IMR-90 (cell line): ENCODE measurements around the gene KRT83. TPM values are rescaled to one million over a fixed set of nuclear protein-coding genes. Genes with fewer than 3 reads are reported as not detected.

ENCODE experiments used
- ATAC-seq: fragments of 200-7000 bp; cut with Tn5 transposase; 2 replicates; pipeline ENCODE4 v1.9.1; 2020; ENCODE audit warnings: low read depth, mild to moderate bottlenecking, moderate library complexity
- BruUV-seq: library from RNA; stranded (reverse); fragments of 400-500 nt; replicated peaks from 2 replicates; lab custom pipeline; 2021; lab: Mats Ljungman, UMichigan
- CTCF ChIA-PET: fragments of 300-600 bp; formaldehyde crosslinking; extraction: SDS; loops from one replicate; lab custom pipeline; 2021; ENCODE audit warnings: antibody characterized with exemption; lab: Yijun Ruan, JAX
- POLR2A ChIA-PET: fragments of 300-600 bp; sonication (Branson Sonifier 250); formaldehyde crosslinking; loops from one replicate; lab custom pipeline; 2022; ENCODE audit warnings: antibody characterized with exemption; ENCODE audit not compliant: unreplicated experiment; lab: Charles Lee
- DNase-seq: peaks from one replicate; pipeline ENCODE4 v3.0.0; 2013
- H2AFZ ChIP-seq: replicated peaks from 2 replicates; pipeline ENCODE3; 2013; ENCODE audit warnings: low read length, mild to moderate bottlenecking; ENCODE audit not compliant: poor library complexity
- H2AK5ac ChIP-seq: 2 replicates; pipeline ENCODE4 v1.6.1; 2013; ENCODE audit warnings: low read depth, low read length, inconsistent platforms
- H2AK9ac ChIP-seq: replicated peaks from 2 replicates; pipeline ENCODE3; 2013; ENCODE audit warnings: mild to moderate bottlenecking, low read depth, low read length, moderate library complexity; ENCODE audit not compliant: poor library complexity
- H2BK120ac ChIP-seq: 2 replicates; pipeline ENCODE4 v1.6.1; 2013; ENCODE audit warnings: low read depth, low read length, inconsistent platforms
- H2BK15ac ChIP-seq: 3 replicates; pipeline ENCODE4 v1.6.1; 2013; ENCODE audit warnings: low read depth, low read length, inconsistent platforms
- H2BK20ac ChIP-seq: 2 replicates; pipeline ENCODE4 v1.6.1; 2013; ENCODE audit warnings: low read depth, mild to moderate bottlenecking, inconsistent platforms, low read length, moderate library complexity
- H2BK5ac ChIP-seq: 2 replicates; pipeline ENCODE4 v1.6.1; 2013; ENCODE audit warnings: mild to moderate bottlenecking, low read depth, low read length, inconsistent platforms; ENCODE audit not compliant: poor library complexity, severe bottlenecking
- H3K14ac ChIP-seq: replicated peaks from 2 replicates; pipeline ENCODE4 v1.6.1; 2013; ENCODE audit warnings: low read depth, low read length, inconsistent platforms
- H3K18ac ChIP-seq: 2 replicates; pipeline ENCODE4 v1.6.1; 2013; ENCODE audit warnings: low read depth, low read length, control low read depth
- H3K23ac ChIP-seq: 2 replicates; pipeline ENCODE4 v1.6.1; 2013; ENCODE audit warnings: low read depth, low read length, inconsistent platforms
- H3K27ac ChIP-seq: 2 replicates; pipeline ENCODE4 v1.5.1; 2013; ENCODE audit warnings: mild to moderate bottlenecking, control low read depth, low read length; ENCODE audit not compliant: insufficient read depth
- H3K27me3 ChIP-seq: 2 replicates; pipeline ENCODE4 v1.6.1; 2013; ENCODE audit warnings: low read length; ENCODE audit not compliant: control insufficient read depth, insufficient read depth
- H3K36me3 ChIP-seq: 2 replicates; pipeline ENCODE4 v1.6.1; 2013; ENCODE audit warnings: low read length, mixed read lengths; ENCODE audit not compliant: control insufficient read depth, insufficient read depth
- H3K4ac ChIP-seq: 2 replicates; pipeline ENCODE4 v1.6.1; 2013; ENCODE audit warnings: low read depth, low read length, inconsistent platforms
- H3K4me1 ChIP-seq: 2 replicates; pipeline ENCODE4 v1.6.1; 2013; ENCODE audit warnings: low read length, mixed read lengths; ENCODE audit not compliant: control insufficient read depth, insufficient read depth
- H3K4me2 ChIP-seq: 2 replicates; pipeline ENCODE4 v1.6.1; 2013; ENCODE audit warnings: low read depth, mild to moderate bottlenecking, control low read depth, low read length, moderate library complexity
- H3K4me3 ChIP-seq: 2 replicates; pipeline ENCODE4 v1.5.1; 2013; ENCODE audit warnings: low read depth, mild to moderate bottlenecking, control low read depth, low read length, moderate library complexity; ENCODE audit not compliant: insufficient read depth
- H3K56ac ChIP-seq: 2 replicates; pipeline ENCODE4 v1.6.1; 2013; ENCODE audit warnings: low read length, inconsistent platforms; ENCODE audit not compliant: insufficient read depth; ENCODE audit errors: extremely low read depth
- H3K79me1 ChIP-seq, 2 experiments: 2 replicates each; pipeline ENCODE4 v1.6.1; 2013; ENCODE audit warnings: low read length in 2 of 2, inconsistent platforms in 1 of 2, low read depth in 1 of 2
- H3K9ac ChIP-seq: 2 replicates; pipeline ENCODE4 v1.6.1; 2013; ENCODE audit warnings: low read depth, low read length, control low read depth
- H3K9me1 ChIP-seq: 2 replicates; pipeline ENCODE4 v1.6.1; 2013; ENCODE audit warnings: low read length, inconsistent platforms; ENCODE audit not compliant: insufficient read depth
- H3K9me3 ChIP-seq: 2 replicates; pipeline ENCODE4 v1.6.1; 2013; ENCODE audit warnings: low read length; ENCODE audit not compliant: control insufficient read depth, insufficient read depth
- H4K20me1 ChIP-seq: 2 replicates; pipeline ENCODE4 v1.6.1; 2013; ENCODE audit warnings: low read length, inconsistent platforms; ENCODE audit not compliant: insufficient read depth
- H4K5ac ChIP-seq: 2 replicates; pipeline ENCODE4 v1.6.1; 2013; ENCODE audit warnings: mild to moderate bottlenecking, low read depth, low read length, control low read depth
- H4K8ac ChIP-seq, 2 experiments: 2 replicates each; pipeline ENCODE4 v1.6.1; 2013; ENCODE audit warnings: low read depth in 2 of 2, low read length in 2 of 2, control low read depth in 1 of 2, inconsistent platforms in 1 of 2
- H4K91ac ChIP-seq: 2 replicates; pipeline ENCODE4 v1.6.1; 2013; ENCODE audit warnings: low read depth, low read length, inconsistent platforms; ENCODE audit not compliant: insufficient read depth
- BHLHE40 ChIP-seq: fragments of 150-350 bp; IDR thresholded peaks from 2 replicates; pipeline ENCODE4 v1.6.1; 2016; ENCODE audit warnings: mild to moderate bottlenecking, low read depth, low read length
- CEBPB ChIP-seq: IDR thresholded peaks from 2 replicates; pipeline ENCODE4 v1.6.1; 2012; ENCODE audit warnings: low read depth, low read length, improper control_type of control experiment
- CHD1 ChIP-seq: IDR thresholded peaks from 2 replicates; pipeline ENCODE4 v1.6.1; 2012; ENCODE audit warnings: low read depth, low read length, improper control_type of control experiment
- FOS ChIP-seq: fragments of 150-350 bp; IDR thresholded peaks from 2 replicates; pipeline ENCODE4 v1.6.1; 2016; ENCODE audit warnings: low read depth, low read length
- MAFK ChIP-seq: IDR thresholded peaks from 2 replicates; pipeline ENCODE4 v1.6.1; 2012; ENCODE audit warnings: low read depth, low read length, improper control_type of control experiment
- MAZ ChIP-seq: IDR thresholded peaks from 2 replicates; pipeline ENCODE4 v1.6.1; 2012; ENCODE audit warnings: low read depth, mild to moderate bottlenecking, low read length, improper control_type of control experiment, moderate library complexity, borderline replicate concordance
- NFE2L2 ChIP-seq: fragments of 150-350 bp; IDR thresholded peaks from 2 replicates; pipeline ENCODE4 v1.6.1; 2016; ENCODE audit warnings: low read depth, mild to moderate bottlenecking, low read length
- RAD21 ChIP-seq: IDR thresholded peaks from 2 replicates; pipeline ENCODE4 v1.6.1; 2012; ENCODE audit warnings: low read length, improper control_type of control experiment
- RCOR1 ChIP-seq: IDR thresholded peaks from 2 replicates; pipeline ENCODE4 v1.6.1; 2012; ENCODE audit warnings: mild to moderate bottlenecking, low read length, improper control_type of control experiment; ENCODE audit not compliant: insufficient replicate concordance
- RFX5 ChIP-seq: IDR thresholded peaks from 2 replicates; pipeline ENCODE4 v1.8.0; 2012; ENCODE audit warnings: low read depth, mild to moderate bottlenecking, low read length, moderate library complexity
- SMC3 ChIP-seq: fragments of 150-350 bp; IDR thresholded peaks from 2 replicates; pipeline ENCODE4 v1.6.1; 2016; ENCODE audit warnings: low read depth, mild to moderate bottlenecking, antibody characterized with exemption, low read length, moderate library complexity
- WGBS, 2 experiments: methylation state at CpG; one replicate each; pipeline versions ENCODE4 v1.1.5 to v1.1.7; 2013; ENCODE audit warnings: missing lambda C conversion rate in 2 of 2; ENCODE audit not compliant: insufficient read length in 1 of 2; ENCODE audit errors: extremely low coverage in 2 of 2; 5-methylcytosine and 5-hydroxymethylcytosine counted together
- dilution Hi-C: fragments of 300-500 bp; cut with HindIII; formaldehyde crosslinking; loops from one replicate; pipeline ENCODE4 v1.14.3; 2018; ENCODE audit warnings: low sequenced_read_pairs; ENCODE audit not compliant: unreplicated experiment
- in situ Hi-C: fragments of 300-500 bp; cut with MboI; formaldehyde crosslinking; loops from 3 replicates; pipeline ENCODE4 v1.14.3; 2019; ENCODE audit warnings: low sequenced_read_pairs, inconsistent platforms, mixed read lengths
- intact Hi-C: fragments of 100-400 bp; cut with micrococcal nuclease; formaldehyde crosslinking; loops from 2 replicates; pipeline ENCODE4 v1.10.0; 2022
- polyA plus RNA-seq, 3 experiments: library from polyadenylated mRNA; depleted of rRNA; stranded (reverse); fragments of >200 nt; gene quantifications; 2 replicates each; pipeline ENCODE4 v1.2.3, GENCODE V29; 2012; ENCODE audit warnings: low replicate concordance in 1 of 3
- total RNA-seq: library from RNA; depleted of rRNA; stranded (reverse); fragments of >200 nt; gene quantifications from 2 replicates; pipeline ENCODE4 v1.2.3, GENCODE V29; 2012
- TF ChIP-seq, protein P1 (sequence below): fragments of 150-350 bp; IDR thresholded peaks from 2 replicates; pipeline ENCODE4 v1.6.1; 2017; ENCODE audit warnings: mild to moderate bottlenecking, antibody characterized with exemption, low read length, low read depth
- TF ChIP-seq, protein P2 (sequence below): conservative IDR thresholded peaks from 2 replicates; pipeline ENCODE4 v1.5.1; 2012; ENCODE audit warnings: mild to moderate bottlenecking, low read depth, low read length, improper control_type of control experiment
- TF ChIP-seq, protein P3 (sequence below): fragments of 150-350 bp; IDR thresholded peaks from 2 replicates; pipeline ENCODE4 v1.6.1; 2016; ENCODE audit warnings: low read depth, mild to moderate bottlenecking, low read length, moderate library complexity, borderline replicate concordance

The KRT83 gene
- total and polyA plus RNA-seq, 2 of the 4 experiments (the other 2 are of a cell fraction): not detected

DNA sequence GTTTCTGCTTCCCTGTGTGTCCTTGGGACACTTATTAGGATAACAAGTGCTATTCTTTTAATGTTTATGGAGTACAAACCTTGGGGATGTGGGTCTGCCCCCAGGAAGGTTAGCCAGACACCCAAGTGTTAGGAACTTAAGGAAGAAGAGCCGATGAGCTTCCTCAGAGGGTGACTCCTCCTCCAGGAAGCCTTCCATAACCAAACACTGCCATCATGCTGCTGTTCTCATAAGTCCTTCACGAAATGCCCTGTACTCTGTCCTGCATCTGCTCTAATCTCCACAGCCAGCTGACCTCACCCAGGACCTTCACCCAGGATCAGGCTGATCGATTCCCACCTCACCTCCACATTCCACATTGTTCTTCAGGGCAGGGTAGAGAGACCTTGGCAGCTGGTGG lies 47.3 kb upstream of the KRT83 start:
- H2AK5ac ChIP-seq: no peak overlapping the region
- no peak overlapping the region for H4K5ac ChIP-seq
- peaks cover 3% of the 10 kb centered on the region; the same call in 1 of the 2 replicates for H3K9me1 ChIP-seq
- no peak for ATAC-seq
- intact Hi-C loops: no loop called here
- dilution Hi-C loops: no loop called here
- no peak overlapping the region for H3K9ac ChIP-seq
- TF ChIP-seq RCOR1: no peak
- no peak for TF ChIP-seq NFE2L2
- TF ChIP-seq CEBPB: no peak
- TF ChIP-seq SMC3: no peak
- no peak for TF ChIP-seq RFX5
- no peak for TF ChIP-seq MAZ
- no peak for TF ChIP-seq MAFK
- TF ChIP-seq CHD1: no peak
- no peak for TF ChIP-seq BHLHE40
- no peak for TF ChIP-seq FOS
- TF ChIP-seq, protein P1, sequence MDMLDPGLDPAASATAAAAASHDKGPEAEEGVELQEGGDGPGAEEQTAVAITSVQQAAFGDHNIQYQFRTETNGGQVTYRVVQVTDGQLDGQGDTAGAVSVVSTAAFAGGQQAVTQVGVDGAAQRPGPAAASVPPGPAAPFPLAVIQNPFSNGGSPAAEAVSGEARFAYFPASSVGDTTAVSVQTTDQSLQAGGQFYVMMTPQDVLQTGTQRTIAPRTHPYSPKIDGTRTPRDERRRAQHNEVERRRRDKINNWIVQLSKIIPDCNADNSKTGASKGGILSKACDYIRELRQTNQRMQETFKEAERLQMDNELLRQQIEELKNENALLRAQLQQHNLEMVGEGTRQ: no peak
- TF ChIP-seq, protein P2, sequence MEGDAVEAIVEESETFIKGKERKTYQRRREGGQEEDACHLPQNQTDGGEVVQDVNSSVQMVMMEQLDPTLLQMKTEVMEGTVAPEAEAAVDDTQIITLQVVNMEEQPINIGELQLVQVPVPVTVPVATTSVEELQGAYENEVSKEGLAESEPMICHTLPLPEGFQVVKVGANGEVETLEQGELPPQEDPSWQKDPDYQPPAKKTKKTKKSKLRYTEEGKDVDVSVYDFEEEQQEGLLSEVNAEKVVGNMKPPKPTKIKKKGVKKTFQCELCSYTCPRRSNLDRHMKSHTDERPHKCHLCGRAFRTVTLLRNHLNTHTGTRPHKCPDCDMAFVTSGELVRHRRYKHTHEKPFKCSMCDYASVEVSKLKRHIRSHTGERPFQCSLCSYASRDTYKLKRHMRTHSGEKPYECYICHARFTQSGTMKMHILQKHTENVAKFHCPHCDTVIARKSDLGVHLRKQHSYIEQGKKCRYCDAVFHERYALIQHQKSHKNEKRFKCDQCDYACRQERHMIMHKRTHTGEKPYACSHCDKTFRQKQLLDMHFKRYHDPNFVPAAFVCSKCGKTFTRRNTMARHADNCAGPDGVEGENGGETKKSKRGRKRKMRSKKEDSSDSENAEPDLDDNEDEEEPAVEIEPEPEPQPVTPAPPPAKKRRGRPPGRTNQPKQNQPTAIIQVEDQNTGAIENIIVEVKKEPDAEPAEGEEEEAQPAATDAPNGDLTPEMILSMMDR: no peak
- no peak for TF ChIP-seq RAD21
- TF ChIP-seq, protein P3, sequence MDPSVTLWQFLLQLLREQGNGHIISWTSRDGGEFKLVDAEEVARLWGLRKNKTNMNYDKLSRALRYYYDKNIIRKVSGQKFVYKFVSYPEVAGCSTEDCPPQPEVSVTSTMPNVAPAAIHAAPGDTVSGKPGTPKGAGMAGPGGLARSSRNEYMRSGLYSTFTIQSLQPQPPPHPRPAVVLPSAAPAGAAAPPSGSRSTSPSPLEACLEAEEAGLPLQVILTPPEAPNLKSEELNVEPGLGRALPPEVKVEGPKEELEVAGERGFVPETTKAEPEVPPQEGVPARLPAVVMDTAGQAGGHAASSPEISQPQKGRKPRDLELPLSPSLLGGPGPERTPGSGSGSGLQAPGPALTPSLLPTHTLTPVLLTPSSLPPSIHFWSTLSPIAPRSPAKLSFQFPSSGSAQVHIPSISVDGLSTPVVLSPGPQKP: no peak
- H3K27ac ChIP-seq: no peak overlapping the region
- H3K4me2 ChIP-seq: no peak overlapping the region
- no peak overlapping the region for H2AFZ ChIP-seq
- no peak overlapping the region for H2BK120ac ChIP-seq
- WGBS, 2 experiments: no CpG with 5 or more reads among the region's 3 CpGs
- DNase-seq: no peak
- CTCF ChIA-PET: interaction anchor here (0.6 to 0.9 kb wide), 2 partner anchors 12 to 517 kb away, joined by 3 to 4 read pairs; no protein-coding TSS in a partner anchor
- H2BK5ac ChIP-seq: no peak overlapping the region
- H4K20me1 ChIP-seq: no peaks in the 10 kb centered on the region
- no peak overlapping the region for H2BK15ac ChIP-seq
- H3K27me3 ChIP-seq: peaks cover 58% of the 10 kb centered on the region
- H3K79me1 ChIP-seq: no peaks in the 10 kb centered on the region
- H3K9me3 ChIP-seq: no peaks in the 10 kb centered on the region
- H4K8ac ChIP-seq: no peak overlapping the region
- no peaks in the 10 kb centered on the region for H3K4me1 ChIP-seq
- no TSS peak for BruUV-seq
- H3K4me3 ChIP-seq: no peak overlapping the region
- no peak overlapping the region for H3K56ac ChIP-seq
- no peak overlapping the region for H2BK20ac ChIP-seq
- no peak overlapping the region for H3K23ac ChIP-seq
- no peak overlapping the region for H2AK9ac ChIP-seq
- no peaks in the 10 kb centered on the region for H3K36me3 ChIP-seq
- H4K91ac ChIP-seq: no peak overlapping the region
- no peak overlapping the region for H3K18ac ChIP-seq
- no peak overlapping the region for H3K4ac ChIP-seq
- in situ Hi-C loops: no loop called here
- no peak overlapping the region for H3K14ac ChIP-seq
- POLR2A ChIA-PET: no interaction called here
